Activated CD4-positive, alpha-beta T cell treated with anti-CD3 and anti-CD28 coated beads, Interleukin-2, Interleukin-6, amounts not matched to agents 100 ng/mL and 50 ng/mL, durations not matched to agents 16 hours and 8 hours (primary cell): ENCODE data around the gene MACROD2.

ENCODE experiments used
- DNase-seq: peaks from one replicate; pipeline ENCODE4 v3.0.0-alpha.2; 2020

MACROD2 gene

DNA sequence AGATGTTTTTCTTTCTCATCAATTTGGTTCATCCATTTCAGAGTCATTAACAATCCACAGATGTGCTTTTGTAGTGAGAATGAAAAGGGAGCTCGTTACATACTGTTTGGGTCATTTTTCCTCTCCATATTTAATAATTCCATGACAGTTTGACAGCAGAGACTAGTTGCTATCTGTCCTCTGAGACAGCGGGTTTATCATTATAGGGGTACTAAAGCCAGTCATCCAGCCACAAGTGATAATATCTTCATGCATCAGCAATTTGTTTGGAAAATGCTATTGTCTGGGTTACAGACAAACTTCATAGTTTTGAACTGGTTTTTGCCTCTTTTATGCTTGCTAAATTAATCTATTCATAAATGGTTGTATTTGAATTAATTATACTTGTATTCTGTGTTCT, 692.7 kb downstream of the MACROD2 start:
- no peak for DNase-seq

DNA sequence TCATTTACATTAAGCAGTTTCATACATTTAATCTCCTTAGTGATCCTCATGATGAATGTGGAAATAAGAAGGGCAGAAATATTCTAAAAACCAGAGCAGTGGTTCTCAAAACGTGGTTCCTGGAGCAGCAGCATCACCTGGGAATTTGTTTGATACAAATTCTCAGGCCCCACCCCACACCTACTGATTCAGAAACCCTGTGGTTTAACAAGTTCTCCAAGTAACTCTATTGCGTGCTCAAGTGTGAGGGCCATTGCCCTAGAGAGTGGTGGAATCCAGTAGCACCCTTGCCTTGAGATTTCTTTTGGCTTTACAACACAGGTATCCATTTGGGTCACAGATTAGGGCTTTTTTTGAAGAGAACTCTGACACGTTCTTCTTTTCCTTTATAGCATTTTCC, 696.7 kb downstream of the MACROD2 start:
- no peak for DNase-seq

DNA sequence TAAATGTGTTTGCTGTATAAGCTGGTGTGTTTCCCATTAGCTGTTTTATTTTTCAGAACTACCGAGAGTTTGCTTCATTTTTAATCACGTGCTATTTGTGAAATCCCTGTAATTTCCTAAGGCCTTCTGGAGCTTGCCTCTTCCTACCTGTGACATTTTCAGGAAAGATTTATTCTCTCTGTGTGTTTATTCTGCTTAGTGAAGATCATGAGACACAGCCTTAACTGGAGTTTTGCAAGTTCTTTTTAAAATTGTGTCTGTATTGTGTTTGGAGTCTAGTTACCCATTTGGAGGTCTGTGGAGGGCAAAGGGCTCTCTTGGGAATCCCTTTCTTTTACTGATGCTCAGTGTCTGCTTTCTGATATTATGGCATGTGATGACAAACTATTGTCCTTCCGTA, 701.2 kb downstream of the MACROD2 start:
- DNase-seq, result no peak

DNA sequence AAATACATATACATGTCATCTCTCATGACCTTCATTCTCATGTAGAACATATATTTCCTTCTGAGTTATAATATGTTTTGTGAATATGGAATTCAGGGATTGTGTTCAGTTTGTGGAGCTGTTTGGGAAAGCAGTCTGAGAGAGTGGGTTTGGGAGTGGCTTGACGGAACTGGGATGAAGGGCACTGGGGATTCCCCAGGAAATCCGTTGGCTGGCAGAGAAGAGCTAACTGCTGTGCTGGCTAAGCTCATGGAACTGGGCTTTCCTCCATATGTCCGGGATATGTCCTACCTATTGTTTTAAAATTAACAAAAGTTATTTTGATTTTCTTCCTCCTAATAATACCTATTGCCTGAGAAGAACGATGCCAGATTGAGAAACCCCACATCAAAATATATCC, 701.6 kb downstream of the MACROD2 start:
- no peak for DNase-seq

DNA sequence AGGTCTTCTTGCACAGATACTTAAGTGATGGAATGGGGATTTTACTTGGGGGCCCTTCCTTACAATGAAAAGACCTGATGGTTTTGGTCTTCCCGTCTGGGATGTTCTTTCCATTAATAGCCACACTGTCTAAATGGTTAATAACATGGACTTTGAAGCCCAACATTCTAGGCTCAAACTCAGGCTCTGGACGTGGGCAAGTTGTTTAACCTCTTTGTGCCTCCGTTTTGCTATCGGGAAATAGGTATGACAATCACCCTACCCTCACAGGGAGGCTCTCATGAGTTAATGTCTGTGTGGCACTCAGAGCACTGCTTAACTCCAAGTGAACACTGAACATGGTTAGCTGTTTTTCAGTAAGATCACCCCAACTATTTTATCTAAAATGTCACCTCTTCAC, 702.8 kb downstream of the MACROD2 start:
- no peak for DNase-seq

DNA sequence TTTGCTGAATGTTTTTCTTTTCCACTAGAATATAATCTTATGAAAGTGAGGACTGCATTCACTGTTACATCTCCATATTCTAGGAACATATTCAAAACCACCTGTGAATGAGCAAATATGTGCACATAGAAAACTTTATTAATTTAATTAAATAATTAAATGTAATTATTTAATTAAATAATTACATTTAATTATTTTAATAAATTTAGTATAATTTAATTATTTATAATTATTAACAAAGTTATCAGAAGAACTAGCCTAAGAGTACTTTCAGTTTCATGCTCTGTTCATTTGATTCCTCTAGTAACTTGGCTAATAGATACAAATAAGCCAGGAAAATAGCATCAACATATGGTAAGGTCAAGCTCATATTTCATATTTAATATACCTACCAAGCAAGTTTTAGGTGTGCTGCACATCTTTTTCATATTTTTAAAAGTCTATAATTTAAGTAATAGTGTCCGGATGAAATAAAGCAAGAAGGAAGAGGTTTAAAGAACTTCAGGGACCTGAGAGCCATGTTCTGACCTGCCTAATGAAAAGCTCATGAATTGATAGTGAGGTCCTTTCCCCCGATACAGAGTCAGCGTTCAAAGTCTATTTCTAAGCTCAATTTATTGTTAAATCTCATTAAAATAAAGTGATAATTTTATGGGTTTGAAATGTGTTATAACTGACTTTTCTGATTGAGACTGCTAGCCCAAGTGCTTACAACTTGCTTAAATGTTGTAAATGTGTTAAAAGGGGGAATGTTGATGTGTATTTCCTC, 703.5 kb downstream of the MACROD2 start:
- DNase-seq, result no peak

DNA sequence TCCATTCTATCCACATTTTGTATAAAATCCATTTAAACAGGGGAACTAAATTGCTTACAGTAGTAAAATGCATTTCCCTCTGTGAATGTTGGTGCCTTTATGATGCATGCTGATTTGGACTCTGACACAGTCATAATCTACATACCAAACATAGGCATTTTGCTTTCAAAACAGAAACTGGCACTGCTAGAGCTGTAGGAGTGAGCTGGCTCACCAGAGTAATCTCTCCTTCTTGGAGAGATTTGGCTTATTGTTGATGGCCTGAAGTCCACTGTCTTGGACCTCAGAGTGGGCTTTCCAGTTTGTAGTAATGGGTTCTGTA, 705.3 kb downstream of the MACROD2 start:
- DNase-seq, result no peak

DNA sequence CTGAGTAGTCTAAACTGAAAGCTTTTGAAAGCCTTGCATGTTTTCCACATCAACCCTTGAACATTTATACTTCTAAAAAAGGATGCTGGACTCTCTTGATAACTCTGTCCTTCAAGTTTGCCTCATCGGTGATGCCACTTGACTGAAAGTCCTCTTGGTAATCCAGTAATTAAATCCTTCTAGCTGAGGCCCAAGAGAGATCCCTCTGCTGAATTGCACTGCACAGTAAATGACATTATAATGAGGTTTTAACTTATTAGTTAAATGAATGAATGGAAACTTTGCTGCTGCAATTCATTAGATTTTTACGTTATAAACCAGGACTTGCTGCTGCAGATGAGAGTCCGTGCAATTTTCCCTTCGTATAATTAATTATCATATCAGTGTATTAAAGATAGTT, 706.0 kb downstream of the MACROD2 start:
- no peak for DNase-seq

DNA sequence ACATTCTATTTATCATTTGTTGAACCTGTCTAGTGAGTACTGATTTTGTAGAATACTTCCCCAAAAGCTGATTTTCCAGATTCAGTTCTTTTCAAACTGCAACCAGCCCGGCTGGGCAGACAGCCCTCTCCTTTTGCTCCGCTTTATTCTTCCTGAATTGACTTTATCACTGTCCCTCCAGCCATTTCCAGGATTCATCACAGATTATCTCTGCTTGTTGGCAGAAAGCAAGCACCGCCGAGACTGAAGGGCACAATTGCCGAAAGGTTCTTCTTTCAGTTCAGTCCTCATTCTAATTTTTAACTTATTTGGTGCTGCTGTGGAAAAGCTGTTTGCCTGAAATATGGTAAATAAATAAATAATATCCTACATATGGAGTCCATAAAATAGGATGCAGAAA, 711.2 kb downstream of the MACROD2 start:
- no peak for DNase-seq

DNA sequence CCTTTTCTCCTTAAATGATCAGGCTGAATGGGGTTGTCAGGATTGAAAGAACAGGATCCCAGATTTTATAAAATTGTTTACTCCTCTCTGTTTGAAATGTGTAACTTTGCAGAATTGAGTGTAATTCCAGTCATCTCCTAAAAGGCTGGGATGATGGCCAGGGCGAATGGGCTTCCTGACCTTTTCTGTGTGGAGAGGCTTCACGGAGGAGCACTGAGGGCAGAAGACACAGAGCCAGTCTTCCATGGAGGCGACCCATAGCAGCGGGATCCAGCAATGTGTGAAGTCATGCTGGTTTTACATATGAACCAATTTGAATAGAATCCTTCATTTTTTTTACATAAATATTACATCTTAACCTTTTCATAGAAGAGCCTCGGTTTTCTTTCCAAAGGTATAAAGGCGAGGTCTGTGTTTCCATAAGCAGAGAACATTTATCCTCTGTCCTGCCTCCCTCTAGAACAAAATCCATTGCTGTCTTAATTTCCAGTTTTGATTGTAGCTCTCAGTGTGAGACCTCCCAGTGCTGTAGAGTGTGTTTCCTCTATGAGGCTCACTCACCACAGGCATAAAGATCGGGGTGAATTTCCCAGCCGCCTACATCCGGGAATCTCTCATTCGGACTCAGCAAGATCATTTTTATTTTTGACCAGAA, 711.8 kb downstream of the MACROD2 start:
- no peak for DNase-seq

DNA sequence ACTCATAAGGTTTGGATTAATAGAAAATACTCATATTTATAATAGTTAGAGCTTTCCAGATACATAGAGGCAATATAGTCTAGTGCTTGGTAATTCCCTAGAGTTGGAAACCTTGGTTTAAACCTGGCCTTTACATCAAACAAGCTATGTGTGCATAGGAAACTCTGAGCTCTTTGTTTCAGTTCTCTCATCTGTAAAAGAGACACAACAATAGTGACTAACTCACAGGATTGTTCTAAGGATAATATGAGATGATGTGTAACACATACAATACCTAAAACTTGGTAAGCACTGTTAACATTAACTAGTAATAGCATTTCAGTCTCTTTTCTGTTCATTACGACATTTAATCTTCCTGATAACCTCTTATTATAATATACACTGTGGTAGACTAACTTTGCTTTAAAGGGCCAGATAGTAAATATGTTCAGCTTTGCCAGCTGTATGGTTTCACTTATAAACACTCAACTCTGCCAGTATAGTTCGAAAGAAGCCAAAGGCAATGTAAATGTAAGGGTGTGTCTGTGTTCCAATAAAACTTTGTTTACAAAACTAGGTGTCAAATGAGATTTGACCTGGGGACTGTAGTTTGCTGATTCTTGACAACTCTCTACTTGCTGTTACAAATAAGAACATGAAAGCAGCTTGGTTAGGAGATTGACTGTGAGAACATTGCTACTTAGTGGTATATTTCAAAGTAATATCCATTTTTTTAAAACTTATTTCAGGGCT, 712.7 kb downstream of the MACROD2 start:
- DNase-seq, result no peak

DNA sequence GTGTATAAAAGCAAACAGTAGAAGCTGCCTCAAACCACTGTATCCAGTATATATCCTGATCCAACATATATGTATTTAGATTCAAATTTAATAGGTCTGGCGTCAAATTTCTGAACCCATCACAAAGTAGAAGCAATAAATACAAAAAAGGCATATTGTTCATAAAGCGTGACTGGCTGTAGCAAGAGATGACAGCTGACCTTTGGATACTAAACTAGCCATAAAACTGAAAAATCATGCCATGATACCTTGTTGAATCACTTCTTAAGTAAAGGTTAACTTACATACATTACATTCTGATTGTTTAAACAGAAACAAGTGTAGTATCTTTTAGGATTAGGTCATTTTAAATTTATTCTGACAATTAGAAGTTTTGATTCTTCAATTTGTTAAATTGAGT, 714.1 kb downstream of the MACROD2 start:
- DNase-seq, result no peak

DNA sequence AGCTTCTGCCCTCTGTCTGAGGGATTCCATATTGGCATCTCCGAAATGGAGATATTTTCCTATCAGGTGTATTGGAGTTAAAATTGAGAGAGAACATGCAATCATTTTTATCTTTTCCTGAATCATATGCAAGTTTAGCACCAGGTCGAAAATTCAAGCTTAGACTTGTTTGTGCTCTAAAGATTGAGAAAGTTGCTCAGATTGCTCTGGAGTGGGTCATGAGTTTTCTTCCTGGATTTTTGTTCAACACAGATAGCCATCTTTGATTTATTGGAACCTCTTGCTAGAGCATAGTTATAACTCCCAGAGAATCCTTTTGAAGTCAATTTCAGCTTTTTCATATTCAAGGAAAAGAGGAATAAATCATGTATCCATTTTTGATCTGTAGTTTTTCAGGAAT, 715.6 kb downstream of the MACROD2 start:
- DNase-seq, result no peak

DNA sequence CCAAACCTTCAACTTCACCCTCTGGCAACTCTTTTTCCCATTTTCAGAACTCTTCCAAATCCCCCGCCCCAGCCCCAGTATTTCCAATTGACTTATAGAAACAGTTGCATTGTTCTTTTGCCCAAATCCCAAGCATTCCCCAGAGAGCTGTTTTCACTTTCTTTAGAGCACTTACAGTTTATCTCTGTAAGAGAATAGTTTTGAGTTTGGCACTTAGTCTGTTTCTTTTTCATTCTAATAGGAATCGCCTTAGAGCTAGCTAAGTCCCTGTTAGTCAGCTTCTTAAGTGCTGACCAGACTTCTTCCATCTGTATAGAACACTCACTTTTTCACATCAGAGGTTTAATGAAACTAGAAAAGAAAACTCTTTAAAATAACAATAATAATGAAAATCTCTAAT, 716.3 kb downstream of the MACROD2 start:
- DNase-seq, result no peak

DNA sequence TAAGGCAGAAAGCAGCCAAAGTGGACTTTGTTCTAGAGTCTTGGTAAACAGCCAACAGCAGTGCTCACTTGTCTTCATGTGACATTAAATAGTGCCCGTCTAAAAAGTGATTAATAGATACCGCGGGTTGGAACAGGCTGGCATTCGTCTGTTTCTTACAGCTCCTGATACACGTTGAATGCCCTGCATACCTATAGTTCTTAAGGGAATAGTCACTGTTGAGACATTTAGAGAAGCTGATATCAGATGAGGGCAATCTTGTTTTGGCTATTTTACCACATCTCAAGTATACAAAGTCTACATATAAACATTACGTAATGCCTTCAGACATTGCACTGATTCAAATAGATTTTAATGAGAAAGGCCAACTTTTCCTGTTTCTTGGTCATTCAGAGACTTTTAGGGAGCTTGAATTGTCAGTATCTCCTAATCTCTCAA, 717.0 kb downstream of the MACROD2 start:
- DNase-seq, result no peak

DNA sequence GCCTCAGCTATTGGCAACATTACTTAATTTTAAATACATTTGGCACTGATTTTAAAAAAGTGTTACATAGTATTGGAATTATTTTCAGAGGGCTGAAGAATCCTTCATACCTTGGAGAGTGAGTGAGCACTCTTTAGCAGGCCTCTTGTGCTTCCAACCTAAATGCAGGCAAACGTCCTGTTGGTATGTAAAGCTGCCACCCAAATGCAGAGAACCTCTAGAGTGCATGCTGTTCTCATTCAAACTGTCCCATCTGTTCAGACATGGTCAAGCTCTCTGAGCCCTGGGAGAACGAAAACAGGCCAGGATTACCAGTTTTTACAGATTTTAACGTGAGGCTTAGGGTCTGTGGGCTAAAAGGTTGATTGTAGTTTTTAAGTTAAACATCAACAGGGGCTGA, 720.1 kb downstream of the MACROD2 start:
- no peak for DNase-seq

DNA sequence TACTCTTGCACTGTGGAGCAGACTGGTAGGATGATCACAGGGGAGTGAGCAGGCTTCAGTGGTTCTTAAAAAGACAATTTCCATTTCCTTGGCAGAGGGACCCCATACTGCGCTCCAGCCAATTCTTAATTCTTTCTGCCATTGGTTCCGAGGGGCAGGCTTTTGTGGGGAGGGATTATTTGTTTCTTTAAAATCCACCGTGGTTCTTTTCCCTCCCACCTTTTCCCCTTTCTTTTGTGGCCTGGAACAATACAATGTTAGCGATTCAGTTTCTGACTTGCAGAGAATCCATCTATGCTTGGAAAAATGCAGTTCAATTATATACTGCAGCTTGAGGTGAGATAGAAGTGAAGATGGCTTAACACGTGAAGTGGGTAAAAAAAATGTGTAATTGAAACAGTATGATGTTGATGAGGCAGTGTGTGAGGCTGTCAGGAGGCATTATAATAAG, 721.1 kb downstream of the MACROD2 start:
- DNase-seq, result no peak

DNA sequence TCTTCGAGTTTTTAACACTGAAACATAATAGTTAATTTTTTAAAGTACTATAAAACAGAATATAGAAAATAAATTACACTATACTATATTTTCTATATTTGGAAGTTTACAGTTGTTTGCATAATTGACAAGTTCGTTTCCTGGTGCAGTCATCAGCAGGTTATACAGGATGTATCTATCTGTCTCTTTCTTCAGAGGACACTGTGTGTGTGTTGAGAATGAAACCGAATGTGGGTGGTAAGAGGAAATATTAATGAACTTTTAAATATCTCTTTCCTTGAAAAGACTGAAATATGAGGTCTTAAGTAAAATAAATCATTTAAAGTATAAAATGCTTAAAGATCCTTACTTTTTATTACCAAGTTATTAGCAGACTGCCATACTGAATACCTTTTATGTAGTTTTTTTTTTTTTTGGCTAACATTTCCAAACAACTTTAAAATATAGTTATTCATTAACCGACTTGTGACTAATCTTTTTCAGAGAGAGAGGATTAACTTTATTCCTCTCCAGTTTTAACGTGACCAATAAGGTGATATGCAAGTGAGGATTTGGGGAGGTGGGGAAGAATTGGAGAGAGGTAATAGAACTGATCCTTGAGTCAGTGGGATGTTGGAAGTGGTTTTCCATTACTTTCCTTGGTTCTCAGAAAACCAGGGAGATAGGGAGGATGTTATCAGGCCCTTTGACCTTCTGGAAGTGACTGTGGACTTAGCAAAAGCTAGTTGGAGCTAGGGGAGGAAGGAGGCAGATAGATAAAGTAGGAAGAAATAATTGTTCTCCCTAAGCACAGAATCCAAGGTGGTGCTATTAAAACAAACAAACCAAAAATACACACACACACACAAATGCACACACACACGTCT, 722.1 kb downstream of the MACROD2 start:
- no peak for DNase-seq

DNA sequence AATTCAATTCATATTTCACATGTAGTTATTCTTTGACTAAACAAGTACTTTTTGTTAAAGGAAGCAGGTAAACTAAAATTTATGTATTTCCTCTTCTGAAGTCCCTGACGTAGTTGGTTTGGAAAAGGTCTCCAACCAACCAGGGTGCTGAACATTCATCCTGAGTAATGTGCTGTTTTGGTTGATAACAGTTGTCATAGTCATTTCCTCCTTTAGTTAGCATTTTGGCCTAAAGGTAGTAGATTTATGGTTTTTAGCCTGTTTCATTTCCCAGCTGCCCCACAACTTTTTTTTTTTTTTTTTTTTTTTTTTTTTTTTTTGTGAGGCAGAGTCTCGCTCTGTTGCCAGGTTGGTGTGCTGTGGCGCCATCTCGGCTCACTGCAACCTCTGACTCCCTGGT, 724.9 kb downstream of the MACROD2 start:
- DNase-seq, result no peak

DNA sequence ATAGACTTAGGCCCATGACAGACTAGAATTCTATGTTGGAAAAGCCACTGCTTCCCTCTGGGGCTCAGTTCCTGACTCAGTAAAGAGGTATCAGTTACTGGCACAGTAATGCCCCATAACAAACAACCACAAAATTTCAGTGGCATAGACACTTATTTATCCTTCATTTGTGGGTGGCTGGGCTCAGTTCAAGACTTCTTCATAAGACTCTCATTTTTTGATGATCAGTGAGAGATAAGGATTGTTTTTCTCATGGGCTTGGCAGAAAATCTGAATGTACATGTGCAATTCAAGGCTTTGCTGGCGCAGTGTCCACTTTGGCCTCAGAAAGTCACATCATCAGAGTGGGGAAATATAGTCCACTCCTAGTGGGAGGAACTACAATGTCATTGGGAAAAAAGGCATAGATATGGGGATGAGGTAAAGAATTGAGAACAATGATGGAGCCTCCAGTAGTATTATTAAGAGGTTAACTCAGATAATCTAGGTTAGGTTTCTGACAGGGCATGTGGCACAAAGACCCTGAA, 726.7 kb downstream of the MACROD2 start:
- DNase-seq, result no peak

DNA sequence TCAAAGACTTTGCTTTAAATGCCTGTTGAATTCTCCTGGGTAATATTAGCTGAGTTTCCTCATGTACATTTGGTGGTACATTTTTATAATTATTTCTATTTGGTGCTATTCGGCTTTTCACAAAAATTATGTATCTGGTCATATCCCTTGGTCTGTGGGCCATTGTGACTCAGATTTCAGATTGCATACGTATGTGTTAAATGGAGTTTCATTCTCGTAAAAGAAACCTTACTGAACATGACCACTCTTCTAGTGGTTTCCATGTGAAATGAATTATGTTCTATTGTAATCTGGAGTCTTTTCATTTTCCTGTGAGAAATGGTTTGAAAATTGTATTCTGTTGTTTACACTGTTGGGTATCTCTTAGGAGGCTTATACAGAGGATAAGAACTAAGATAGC, 728.3 kb downstream of the MACROD2 start:
- no peak for DNase-seq

DNA sequence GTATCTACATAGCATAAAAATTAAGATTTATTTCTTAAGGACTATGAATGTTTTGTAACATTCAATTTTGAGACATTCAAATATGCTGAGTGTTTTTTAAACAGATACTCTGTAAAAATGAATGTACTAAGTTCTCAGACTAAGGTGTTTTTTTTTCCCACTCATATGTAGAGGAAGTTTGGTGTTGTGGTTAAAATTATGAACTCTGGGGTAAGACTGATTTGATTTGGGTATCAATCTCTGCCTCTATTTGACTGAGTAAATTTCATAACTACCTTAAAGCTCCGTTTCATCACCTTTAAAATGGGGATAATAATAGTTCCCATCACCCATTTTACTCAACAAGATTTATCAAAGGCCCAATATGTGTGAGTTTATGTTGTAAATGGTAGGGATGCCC, 728.7 kb downstream of the MACROD2 start:
- no peak for DNase-seq

DNA sequence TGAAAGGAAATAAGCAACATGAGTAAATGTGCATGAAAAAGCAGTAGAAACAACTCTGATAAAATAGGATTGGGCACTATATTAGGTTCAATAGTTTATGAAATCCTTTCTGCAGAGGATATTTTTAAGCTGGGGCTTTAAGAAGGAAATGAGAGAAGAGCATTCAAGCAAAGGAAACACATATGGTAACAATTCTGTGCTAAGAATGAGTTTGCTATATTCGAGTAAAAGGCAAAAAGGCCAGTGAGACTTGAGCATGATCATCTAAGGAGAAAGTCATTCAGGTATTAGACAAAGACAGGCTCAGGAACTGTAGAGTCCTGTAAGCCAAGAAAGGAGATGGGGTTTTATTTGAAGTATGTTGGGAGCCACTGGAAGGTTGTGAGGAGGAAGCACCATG, 729.2 kb downstream of the MACROD2 start:
- DNase-seq, result no peak
